ENCODE data around the gene PBX1.

PBX1 gene

GRCh38 chr1:164867590-164867989 is 308.6 kb downstream of the PBX1 start:
- DNase-seq (ENCODE audit: low read depth in 2 of 2), result no peak

- DNase-seq (ENCODE audit: low read depth in 2 of 2), result no peak
These were observed 310.0 kb downstream of the PBX1 start for GRCh38 chr1:164868990-164869389.

- no peak for DNase-seq (ENCODE audit: low read depth in 2 of 2)
These were observed 316.5 kb downstream of the PBX1 start for GRCh38 chr1:164875518-164875917.

GRCh38 chr1:164876398-164877116 is 317.6 kb downstream of the PBX1 start:
- DNase-seq (ENCODE audit: low read depth in 2 of 2), result no peak

GRCh38 chr1:164880199-164880598 is 321.2 kb downstream of the PBX1 start:
- DNase-seq (ENCODE audit: low read depth in 2 of 2), result no peak

GRCh38 chr1:164880644-164881043 is 321.7 kb downstream of the PBX1 start:
- DNase-seq (ENCODE audit: low read depth in 2 of 2), result no peak

GRCh38 chr1:164885311-164885710 is 326.3 kb downstream of the PBX1 start:
- no peak for DNase-seq (ENCODE audit: low read depth in 2 of 2)

GRCh38 chr1:164886101-164886500 is 327.1 kb downstream of the PBX1 start:
- no peak for DNase-seq (ENCODE audit: low read depth in 2 of 2)

GRCh38 chr1:164891615-164892014 is 332.6 kb downstream of the PBX1 start:
- DNase-seq (ENCODE audit: low read depth in 2 of 2), result no peak

GRCh38 chr1:164895026-164895912 is 336.3 kb downstream of the PBX1 start:
- no peak for DNase-seq (ENCODE audit: low read depth in 2 of 2)

- no peak for DNase-seq (ENCODE audit: low read depth in 2 of 2)
These were observed 342.0 kb downstream of the PBX1 start for GRCh38 chr1:164901031-164901430.
